ENCODE results near the gene ATF7.

ATF7 gene

GRCh38 chr12:53536962-53537361, 89.2 kb downstream of the ATF7 start:
- TF ChIP-seq ZNF8 (CRISPR knock-in tag; IDR thresholded peaks at IDR 0.05) (no peak), ZC3H10 (CRISPR knock-in tag; IDR thresholded peaks at IDR 0.05) (no peak), ESRRG (CRISPR knock-in tag; IDR thresholded peaks at IDR 0.05) (no peak), TSHZ2 (CRISPR knock-in tag; IDR thresholded peaks at IDR 0.05) (no peak), ZFP3 (CRISPR knock-in tag; IDR thresholded peaks at IDR 0.05) (no peak), OSR1 (CRISPR knock-in tag; IDR thresholded peaks at IDR 0.05) (no peak), ZFP30 (CRISPR knock-in tag; IDR thresholded peaks at IDR 0.05) (no peak)
- no peak for ATAC-seq

- TF ChIP-seq TOX (CRISPR knock-in tag; IDR thresholded peaks at IDR 0.05; ENCODE audit: borderline replicate concordance) = no peak
- no peak for TF ChIP-seq ARNTL (CRISPR knock-in tag; IDR thresholded peaks at IDR 0.05; ENCODE audit: borderline replicate concordance, low read depth)
- no peak for TF ChIP-seq PPARA (CRISPR knock-in tag; IDR thresholded peaks at IDR 0.05; ENCODE audit: borderline replicate concordance)
- TF ChIP-seq ZFP30 (CRISPR knock-in tag; IDR thresholded peaks at IDR 0.05) = no peak
- TF ChIP-seq ZNF8 (CRISPR knock-in tag; IDR thresholded peaks at IDR 0.05) = no peak
- TF ChIP-seq SNAI2 (CRISPR knock-in tag; IDR thresholded peaks at IDR 0.05) = no peak
- no peak for TF ChIP-seq TSHZ2 (CRISPR knock-in tag; IDR thresholded peaks at IDR 0.05)
- TF ChIP-seq POU6F1 (CRISPR knock-in tag; IDR thresholded peaks at IDR 0.05; ENCODE audit: borderline replicate concordance, low read depth) = no peak
- no peak for ATAC-seq
Observed at GRCh38 chr12:53533471-53533870, 92.7 kb downstream of the ATF7 start.

- ATAC-seq = no peak
- no peak for TF ChIP-seq RARB (CRISPR knock-in tag; IDR thresholded peaks at IDR 0.05)
- TF ChIP-seq ARNTL (CRISPR knock-in tag; IDR thresholded peaks at IDR 0.05; ENCODE audit: borderline replicate concordance, low read depth) = no peak
- no peak for TF ChIP-seq PATZ1 (CRISPR knock-in tag; IDR thresholded peaks at IDR 0.05; ENCODE audit: borderline replicate concordance)
- no peak for TF ChIP-seq PPARA (CRISPR knock-in tag; IDR thresholded peaks at IDR 0.05; ENCODE audit: borderline replicate concordance)
- no peak for TF ChIP-seq CSRNP3 (CRISPR knock-in tag; IDR thresholded peaks at IDR 0.05)
- no peak for TF ChIP-seq TSHZ2 (CRISPR knock-in tag; IDR thresholded peaks at IDR 0.05)
- TF ChIP-seq ZC3H10 (CRISPR knock-in tag; IDR thresholded peaks at IDR 0.05) = no peak
- no peak for TF ChIP-seq ZNF565 (CRISPR knock-in tag; conservative IDR thresholded peaks at IDR 0.05; ENCODE audit: low read depth)
- TF ChIP-seq ZFP30 (CRISPR knock-in tag; IDR thresholded peaks at IDR 0.05) = no peak
- no peak for TF ChIP-seq CSDC2 (CRISPR knock-in tag; IDR thresholded peaks at IDR 0.05)
- TF ChIP-seq SNAI2 (CRISPR knock-in tag; IDR thresholded peaks at IDR 0.05) = no peak
- TF ChIP-seq ESRRG (CRISPR knock-in tag; IDR thresholded peaks at IDR 0.05) = no peak
- TF ChIP-seq TOX (CRISPR knock-in tag; IDR thresholded peaks at IDR 0.05; ENCODE audit: borderline replicate concordance) = no peak
Observed at GRCh38 chr12:53532524-53533445, 93.4 kb downstream of the ATF7 start.
